GM11168 (cell line): ENCODE data around the gene GRID1.

Experiments
- in situ Hi-C: fragments of 300-500 bp; cut with MboI; formaldehyde crosslinking; loops from one replicate; pipeline ENCODE4 v1.12.0; 2022; ENCODE audit warnings: low sequenced_read_pairs; ENCODE audit not compliant: unreplicated experiment

Gene GRID1

GRCh38 chr10:86356296-86356695, 10.3 kb downstream of the GRID1 start:
- in situ Hi-C loops, result no loop called here

GRCh38 chr10:86355571-86356038, 11.0 kb downstream of the GRID1 start:
- in situ Hi-C loops, result no loop called here

GRCh38 chr10:86354761-86355540, 11.6 kb downstream of the GRID1 start:
- in situ Hi-C loops, result no loop called here

GRCh38 chr10:86353506-86354485, 12.8 kb downstream of the GRID1 start:
- in situ Hi-C loops, result no loop called here

GRCh38 chr10:86350897-86351296, 15.7 kb downstream of the GRID1 start:
- in situ Hi-C loops, result no loop called here

- in situ Hi-C loops, result no loop called here
Observed at GRCh38 chr10:86349940-86350630, 16.5 kb downstream of the GRID1 start.

- in situ Hi-C loops, result no loop called here
Observed at GRCh38 chr10:86349474-86349873, 17.1 kb downstream of the GRID1 start.

GRCh38 chr10:86348321-86349210, 18.0 kb downstream of the GRID1 start:
- in situ Hi-C loops, result no loop called here

GRCh38 chr10:86347856-86348255, 18.7 kb downstream of the GRID1 start:
- in situ Hi-C loops, result no loop called here

- in situ Hi-C loops, result no loop called here
Observed at GRCh38 chr10:86346799-86347665, 19.6 kb downstream of the GRID1 start.

GRCh38 chr10:86345859-86346798, 20.5 kb downstream of the GRID1 start:
- in situ Hi-C loops, result no loop called here

- in situ Hi-C loops, result no loop called here
Observed at GRCh38 chr10:86345296-86345858, 21.2 kb downstream of the GRID1 start.

GRCh38 chr10:86344714-86345161, 21.9 kb downstream of the GRID1 start:
- in situ Hi-C loops, result no loop called here

GRCh38 chr10:86344281-86344680, 22.3 kb downstream of the GRID1 start:
- in situ Hi-C loops, result no loop called here

GRCh38 chr10:86343761-86344160, 22.8 kb downstream of the GRID1 start:
- in situ Hi-C loops, result no loop called here

GRCh38 chr10:86342111-86342863, 24.3 kb downstream of the GRID1 start:
- in situ Hi-C loops, result no loop called here
